ENCODE results near the gene RRM2.

GRCh38 chr2:10169581-10169980 is 47.0 kb downstream of the RRM2 start:
- TF ChIP-seq, protein P1, sequence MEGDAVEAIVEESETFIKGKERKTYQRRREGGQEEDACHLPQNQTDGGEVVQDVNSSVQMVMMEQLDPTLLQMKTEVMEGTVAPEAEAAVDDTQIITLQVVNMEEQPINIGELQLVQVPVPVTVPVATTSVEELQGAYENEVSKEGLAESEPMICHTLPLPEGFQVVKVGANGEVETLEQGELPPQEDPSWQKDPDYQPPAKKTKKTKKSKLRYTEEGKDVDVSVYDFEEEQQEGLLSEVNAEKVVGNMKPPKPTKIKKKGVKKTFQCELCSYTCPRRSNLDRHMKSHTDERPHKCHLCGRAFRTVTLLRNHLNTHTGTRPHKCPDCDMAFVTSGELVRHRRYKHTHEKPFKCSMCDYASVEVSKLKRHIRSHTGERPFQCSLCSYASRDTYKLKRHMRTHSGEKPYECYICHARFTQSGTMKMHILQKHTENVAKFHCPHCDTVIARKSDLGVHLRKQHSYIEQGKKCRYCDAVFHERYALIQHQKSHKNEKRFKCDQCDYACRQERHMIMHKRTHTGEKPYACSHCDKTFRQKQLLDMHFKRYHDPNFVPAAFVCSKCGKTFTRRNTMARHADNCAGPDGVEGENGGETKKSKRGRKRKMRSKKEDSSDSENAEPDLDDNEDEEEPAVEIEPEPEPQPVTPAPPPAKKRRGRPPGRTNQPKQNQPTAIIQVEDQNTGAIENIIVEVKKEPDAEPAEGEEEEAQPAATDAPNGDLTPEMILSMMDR (IDR thresholded peaks at IDR 0.05; ENCODE audit: borderline replicate concordance, extremely low read depth, low read length, poor library complexity, severe bottlenecking), result no peak
- no peak for TF ChIP-seq EZH2 (IDR thresholded peaks at IDR 0.05; ENCODE audit: borderline replicate concordance, low read depth, low read length, severe bottlenecking)
